ENCODE results near the gene TP53I13. TPM values are rescaled to one million over a fixed set of nuclear protein-coding genes. Genes with fewer than 3 reads are reported as not detected.

The TP53I13 gene
- total RNA-seq, 1 experiment from 2014 or later = 28.1 TPM

DNA sequence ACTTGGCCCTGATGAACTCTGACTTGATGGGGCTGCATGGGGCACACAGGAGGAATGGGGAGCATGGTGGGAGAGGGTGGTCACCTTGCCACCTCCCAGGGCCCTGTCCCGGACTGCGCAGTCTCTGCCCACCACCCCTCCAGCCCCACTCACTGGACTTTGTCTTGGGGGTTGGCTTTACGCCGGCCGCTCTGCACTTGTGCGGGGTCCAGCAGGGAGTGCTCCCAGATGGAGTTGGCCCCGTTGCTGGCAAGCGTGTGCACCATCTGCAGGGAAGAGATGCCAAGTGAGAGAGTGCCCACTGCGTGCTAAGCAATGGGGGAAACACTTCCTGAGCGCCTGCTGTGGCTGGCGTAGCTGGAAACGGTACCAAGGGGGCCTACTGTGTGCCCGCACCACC lies 14.3 kb downstream of the TP53I13 start:
- Histone ChIP-seq H3K9ac (ENCODE audit: extremely low read depth, insufficient read length, low read length) (no peak overlapping the region), H4K91ac (ENCODE audit: insufficient read length, low read depth, low read length) (no peak overlapping the region), H3K18ac (ENCODE audit: insufficient read length, low read depth, low read length) (no peak overlapping the region), H3K27ac (ENCODE audit: insufficient read length, low read depth, low read length) (no peak overlapping the region), H3K4ac (ENCODE audit: low read depth, low read length) (no peak overlapping the region), H3K14ac (ENCODE audit: insufficient read depth, low read length) (no peak overlapping the region), H2AK5ac (ENCODE audit: insufficient read length, low read length) (no peak overlapping the region), H3K56ac (ENCODE audit: insufficient read length, low read depth, low read length) (no peak overlapping the region), H3K79me1 (ENCODE audit: insufficient read depth, low read depth, low read length, poor library complexity, severe bottlenecking) (peaks cover 4% of the 10 kb centered on the region), H2BK20ac (ENCODE audit: low read depth, low read length, poor library complexity, severe bottlenecking) (no peak overlapping the region), H2BK15ac (ENCODE audit: low read depth, low read length) (no peak overlapping the region), H2BK12ac (ENCODE audit: insufficient read length, low read depth, low read length) (no peak overlapping the region), H4K5ac (ENCODE audit: insufficient read length, low read depth, low read length) (no peak overlapping the region), H3K9me3 (ENCODE audit: control insufficient read depth, low read depth, low read length) (no peaks in the 10 kb centered on the region), H2BK5ac (ENCODE audit: insufficient read length, low read length) (no peak overlapping the region), H3K23ac (ENCODE audit: insufficient read length, low read depth, low read length) (no peak overlapping the region), H4K20me1 (ENCODE audit: control insufficient read depth, insufficient read depth, insufficient read length) (no peaks in the 10 kb centered on the region), H2AFZ (ENCODE audit: low read length) (no peak overlapping the region), H3K4me2 (ENCODE audit: insufficient read depth, insufficient read length, low read length) (no peak overlapping the region), H3K4me1 (ENCODE audit: insufficient read depth, low read length) (peaks cover 15% of the 10 kb centered on the region; the same call in 1 of the 2 replicates), H4K8ac (replicated peaks; ENCODE audit: insufficient read length, low read depth, low read length) (no peak overlapping the region), H3T11ph (ENCODE audit: low read length) (no peak overlapping the region), H3K27me3 (ENCODE audit: insufficient read depth, low read length) (no peaks in the 10 kb centered on the region), H3K23me2 (ENCODE audit: insufficient read length, low read depth, low read length, poor library complexity, severe bottlenecking) (no peaks in the 10 kb centered on the region), H2BK120ac (ENCODE audit: low read depth, low read length, poor library complexity, severe bottlenecking) (no peak overlapping the region), H3K79me2 (ENCODE audit: insufficient read depth, low read length) (peaks cover 15% of the 10 kb centered on the region; the same call in 1 of the 2 replicates)
- Mint-ChIP-seq H3K4me3 (no peak overlapping the region), H3K27me3 (ENCODE audit: low read depth) (no peaks in the 10 kb centered on the region), H3K4me1 (peaks cover 22 to 37% of the 10 kb centered on the region in 2 experiments), H3K36me3 (ENCODE audit: insufficient read depth in 1 of 3, low read depth in 3 of 3) (peaks cover 20 to 52% (median 43%) of the 10 kb centered on the region in 3 experiments), H3K27ac (no peak overlapping the region), H3K9me3 (no peaks in the 10 kb centered on the region)
- DNase-seq = no peak
- WGBS (ENCODE audit: extremely low coverage, insufficient read length, low lambda C conversion rate) = no CpG with 5 or more reads among the region's 13 CpGs
- TF ChIP-seq, protein P1, sequence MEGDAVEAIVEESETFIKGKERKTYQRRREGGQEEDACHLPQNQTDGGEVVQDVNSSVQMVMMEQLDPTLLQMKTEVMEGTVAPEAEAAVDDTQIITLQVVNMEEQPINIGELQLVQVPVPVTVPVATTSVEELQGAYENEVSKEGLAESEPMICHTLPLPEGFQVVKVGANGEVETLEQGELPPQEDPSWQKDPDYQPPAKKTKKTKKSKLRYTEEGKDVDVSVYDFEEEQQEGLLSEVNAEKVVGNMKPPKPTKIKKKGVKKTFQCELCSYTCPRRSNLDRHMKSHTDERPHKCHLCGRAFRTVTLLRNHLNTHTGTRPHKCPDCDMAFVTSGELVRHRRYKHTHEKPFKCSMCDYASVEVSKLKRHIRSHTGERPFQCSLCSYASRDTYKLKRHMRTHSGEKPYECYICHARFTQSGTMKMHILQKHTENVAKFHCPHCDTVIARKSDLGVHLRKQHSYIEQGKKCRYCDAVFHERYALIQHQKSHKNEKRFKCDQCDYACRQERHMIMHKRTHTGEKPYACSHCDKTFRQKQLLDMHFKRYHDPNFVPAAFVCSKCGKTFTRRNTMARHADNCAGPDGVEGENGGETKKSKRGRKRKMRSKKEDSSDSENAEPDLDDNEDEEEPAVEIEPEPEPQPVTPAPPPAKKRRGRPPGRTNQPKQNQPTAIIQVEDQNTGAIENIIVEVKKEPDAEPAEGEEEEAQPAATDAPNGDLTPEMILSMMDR (conservative IDR thresholded peaks at IDR 0.05) = no peak

All from H9 (cell line).